HEK293T (cell line): ENCODE data around the gene EOGT.

Experiments used
- HDGF ChIP-seq: fragments of 450-650 bp; IDR thresholded peaks from 2 replicates; pipeline ENCODE4 v1.6.1; 2017; ENCODE audit warnings: antibody characterized with exemption, borderline replicate concordance
- NFRKB ChIP-seq: fragments of 450-650 bp; IDR thresholded peaks from 2 replicates; pipeline ENCODE4 v1.6.1; 2016; ENCODE audit warnings: mild to moderate bottlenecking, moderate library complexity
- PKNOX1 ChIP-seq: fragments of 450-650 bp; IDR thresholded peaks from 2 replicates; pipeline ENCODE4 v1.6.1; 2016
- SP1 ChIP-seq: fragments of 450-650 bp; IDR thresholded peaks from 2 replicates; pipeline ENCODE4 v1.6.1; 2017
- SUZ12 ChIP-seq: fragments of 450-650 bp; IDR thresholded peaks from 2 replicates; pipeline ENCODE4 v1.6.1; 2016; ENCODE audit warnings: mild to moderate bottlenecking
- TARDBP ChIP-seq: fragments of 450-650 bp; IDR thresholded peaks from 2 replicates; pipeline ENCODE4 v1.6.1; 2016

- TF ChIP-seq NFRKB (no peak), SUZ12 (no peak), PKNOX1 (no peak), TARDBP (no peak), HDGF (no peak), SP1 (no peak)
These were observed 55.6 kb downstream of the EOGT start for GRCh38 chr3:68957895-68958294.
